Right lobe of liver (tissue), 6 donors: ENCODE measurements around the gene PHLDB2. TPM values are rescaled to one million over a fixed set of nuclear protein-coding genes. Genes with fewer than 3 reads are reported as not detected.
"Not testable (repeated sequence)": the region's sequence is repeated elsewhere in the genome, so short reads cannot be mapped to it uniquely, and the experiment has no call there.

Experiments used
- ATAC-seq, 4 donors: fragments of 200-7000 bp; cut with Tn5 transposase; one replicate each; pipeline ENCODE4 v1.9.1; 2020; ENCODE audit warnings: mild to moderate bottlenecking in 4 of 4, moderate library complexity in 4 of 4
- DNase-seq, 3 donors: peaks; one replicate each; pipeline ENCODE4 v3.0.0-alpha.2; 2020
- H3K27ac ChIP-seq, 3 donors: fragments of 200-600 bp; one replicate each; pipeline ENCODE4 v1.8.0; 2022
- H3K27me3 ChIP-seq, 2 donors: fragments of 200-600 bp; one replicate each; pipeline ENCODE4 v1.8.0; 2022
- H3K36me3 ChIP-seq, 4 donors: fragments of 200-600 bp; sonication (generic) in 1 of 4; one replicate each; pipeline versions ENCODE4 v1.5.1 to v1.8.0; 2017 to 2022; ENCODE audit warnings: control low read depth in 1 of 4
- H3K4me1 ChIP-seq, 4 donors: fragments of 200-600 bp; sonication (generic) in 1 of 4; one replicate each; pipeline versions ENCODE4 v1.5.1 to v1.8.0; 2017 to 2022; ENCODE audit warnings: control low read depth in 1 of 4
- H3K4me3 ChIP-seq, 3 donors: fragments of 200-600 bp; one replicate each; pipeline ENCODE4 v1.8.0; 2022
- H3K9me3 ChIP-seq, 4 donors: fragments of 200-600 bp; sonication (generic) in 1 of 4; one replicate each; pipeline versions ENCODE4 v1.5.1 to v1.8.0; 2017 to 2022; ENCODE audit warnings: control low read depth in 1 of 4
- CTCF ChIP-seq, 4 donors: fragments of 200-600 bp in 3 of 4; fragments of 450-650 bp in 1 of 4; IDR thresholded peaks; one replicate each; pipeline versions ENCODE4 v1.5.1 to v1.8.0; 2016 to 2022; ENCODE audit warnings: antibody characterized with exemption in 4 of 4, mild to moderate bottlenecking in 2 of 4
- POLR2A ChIP-seq: fragments of 450-650 bp; IDR thresholded peaks from one replicate; pipeline ENCODE4 v1.6.1; 2017; ENCODE audit warnings: antibody characterized with exemption, mild to moderate bottlenecking
- WGBS: methylation state at CpG from one replicate; pipeline ENCODE4 v1.1.6; 2018; ENCODE audit warnings: low coverage, low lambda C conversion rate; ENCODE audit not compliant: insufficient coverage; ENCODE audit errors: missing lambda C conversion rate; 5-methylcytosine and 5-hydroxymethylcytosine counted together
- intact Hi-C, 2 donors: fragments of 100-400 bp; cut with DNase I; formaldehyde crosslinking; loops; one replicate each; pipeline versions ENCODE4 v1.11.2 to v1.14.1; 2022
- total RNA-seq, 6 experiments: library from RNA; depleted of rRNA in 2 of 6; stranded (reverse); fragments of >200 nt in 2 of 6; fragmentation: NEBNext Ultra II Directional in 3 of 6; extraction: Animal tissue kit (Norgen Biotek cat#: 25700) in 3 of 6; gene quantifications; one replicate each; pipeline versions ENCODE4 v1.1.0 to v1.2.4, GENCODE V29; 2016 to 2023
- donor health status: DM: no; HTN: yes; CAD: no.
- donor health status: DM: no; HTN: no; CAD: no.
- donor health status: DM: no; HTN: no; CAD: no.
- donor health status: DM: no; HTN: yes; CAD: no.
- donor health status: DM: no; HTN: yes; CAD: no.

Gene PHLDB2
- total RNA-seq, 6 experiments from 2014 or later = 21.9 to 40.6 (median 31.2) TPM

DNA sequence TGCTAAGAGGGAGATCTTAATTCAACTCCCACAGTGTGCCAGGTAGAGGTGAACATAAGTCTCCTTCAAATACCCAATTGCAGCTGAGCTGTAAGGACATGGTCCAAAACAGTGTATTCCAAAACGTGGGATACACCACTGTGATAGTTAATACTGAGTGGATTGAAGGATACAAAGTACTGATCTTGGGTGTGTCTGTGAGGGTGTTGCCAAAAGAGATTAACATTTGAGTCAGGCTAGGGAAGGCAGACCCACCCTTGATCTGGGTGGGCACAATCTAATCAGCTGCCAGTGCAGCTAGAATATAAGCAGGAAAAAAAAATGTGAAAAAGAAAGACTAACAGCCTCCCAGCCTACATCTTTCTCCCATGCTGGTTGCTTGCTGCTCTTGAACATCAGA is 45.1 kb upstream of the PHLDB2 start:
- Histone ChIP-seq H3K9me3 (no peaks in the 10 kb centered on the region), H3K27ac (no peak overlapping the region), H3K4me3 (no peak overlapping the region), H3K27me3 (no peaks in the 10 kb centered on the region), H3K4me1 (peaks cover 0 to 9% (median 4%) of the 10 kb centered on the region in 4 donors), H3K36me3 (no peaks in the 10 kb centered on the region)
- 56% methylated on average over 1 of the region's 1 CpG for WGBS
- ATAC-seq = no peak
- DNase-seq = no peak
- intact Hi-C loops = no loop called here
- TF ChIP-seq POLR2A = no peak
- no peak for TF ChIP-seq CTCF (IDR thresholded peaks at IDR 0.05)

- 83% methylated on average over 1 of the region's 1 CpG for WGBS
- H3K4me1 ChIP-seq, DNase-seq, H3K4me3 ChIP-seq, H3K36me3 ChIP-seq, intact Hi-C loops, H3K9me3 ChIP-seq, ATAC-seq, H3K27ac ChIP-seq, H3K27me3 ChIP-seq: not testable (repeated sequence)
These were observed 42.3 kb upstream of the PHLDB2 start for GRCh38 chr3:111816771-111817170.

DNA sequence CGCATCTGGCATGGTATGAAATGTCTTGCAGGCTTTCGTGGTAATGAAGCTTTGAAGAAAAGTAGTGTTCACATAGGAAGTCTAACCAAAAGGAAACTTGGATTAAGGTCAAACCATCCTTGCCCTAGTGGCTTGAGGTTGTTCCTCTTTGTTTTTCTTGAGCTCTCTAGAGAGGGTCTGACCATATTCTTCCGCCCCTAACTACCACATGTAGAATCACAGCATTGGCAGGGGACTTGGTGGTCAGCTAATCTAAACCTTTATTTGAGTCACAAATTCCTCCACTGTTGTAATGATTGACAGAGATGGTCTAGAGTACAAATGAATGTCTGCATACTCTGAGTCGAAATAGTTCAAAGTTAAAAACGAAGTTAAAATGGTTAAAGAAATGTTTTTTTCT is 39.1 kb upstream of the PHLDB2 start:
- Histone ChIP-seq H3K27ac (no peak overlapping the region), H3K36me3 (no peaks in the 10 kb centered on the region), H3K27me3 (no peaks in the 10 kb centered on the region), H3K9me3 (no peaks in the 10 kb centered on the region), H3K4me3 (no peak overlapping the region), H3K4me1 (no peaks in the 10 kb centered on the region)
- intact Hi-C loops = no loop called here
- 80% methylated on average over 5 of the region's 5 CpGs for WGBS
- TF ChIP-seq CTCF (IDR thresholded peaks at IDR 0.05) (no peak), POLR2A (no peak)
- DNase-seq = no peak
- no peak for ATAC-seq

- no peak for ATAC-seq
- H3K4me3 ChIP-seq = no peak overlapping the region
- TF ChIP-seq POLR2A = no peak
- no peak for TF ChIP-seq CTCF (IDR thresholded peaks at IDR 0.05)
- no peaks in the 10 kb centered on the region for H3K27me3 ChIP-seq
- WGBS = 90% methylated on average over 3 of the region's 3 CpGs
- intact Hi-C loops = no loop called here
- no peaks in the 10 kb centered on the region for H3K9me3 ChIP-seq
- no peak overlapping the region for H3K27ac ChIP-seq
- no peaks in the 10 kb centered on the region for H3K36me3 ChIP-seq
- H3K4me1 ChIP-seq = no peaks in the 10 kb centered on the region
- no peak for DNase-seq
These were observed 38.4 kb upstream of the PHLDB2 start for GRCh38 chr3:111820651-111821050.

DNA sequence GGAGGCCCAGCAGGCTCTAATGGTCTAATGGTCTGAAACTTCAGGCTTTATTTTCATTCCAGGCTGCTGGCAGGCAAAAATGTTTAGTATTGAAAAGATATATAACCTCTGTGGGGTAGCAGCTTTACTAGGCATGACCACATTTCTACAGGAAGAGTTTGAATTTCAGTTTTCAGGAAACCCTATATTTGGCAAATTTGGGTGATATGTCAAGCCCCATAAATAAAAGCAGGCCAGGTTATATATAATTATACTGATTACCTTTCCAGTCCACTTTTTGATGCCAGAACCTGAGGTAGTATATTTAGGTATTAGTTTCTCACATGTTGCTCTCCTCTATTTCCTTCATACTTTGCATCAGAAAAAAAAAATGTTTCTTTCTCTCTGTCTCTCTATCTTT is 37.2 kb upstream of the PHLDB2 start:
- DNase-seq (no peak), ATAC-seq (no peak)
- TF ChIP-seq CTCF (IDR thresholded peaks at IDR 0.05) (no peak), POLR2A (no peak)
- H3K36me3 ChIP-seq = no peaks in the 10 kb centered on the region
- H3K27ac ChIP-seq = no peak overlapping the region
- H3K4me1 ChIP-seq = no peaks in the 10 kb centered on the region
- no peaks in the 10 kb centered on the region for H3K27me3 ChIP-seq
- no peak overlapping the region for H3K4me3 ChIP-seq
- intact Hi-C loops = no loop called here
- no peaks in the 10 kb centered on the region for H3K9me3 ChIP-seq
